HL-60 (cell line): ENCODE results near the gene RASA2.

Experiments
- DNase-seq, 2 experiments: peaks; one replicate each; pipeline ENCODE4 v3.0.0-alpha.2; 2010 to 2020; ENCODE audit warnings: low read depth in 1 of 2, low spot score in 1 of 2
- H3K27ac ChIP-seq: fragments of 250-450 bp; sonication (Bioruptor Pico); replicated peaks from 2 replicates; pipeline ENCODE4 v1.5.1; 2020; ENCODE audit warnings: mild to moderate bottlenecking, moderate library complexity
- H3K27me3 ChIP-seq: fragments of 250-450 bp; sonication (Bioruptor Pico); 2 replicates; pipeline ENCODE4 v1.5.1; 2021; ENCODE audit warnings: mild to moderate bottlenecking, moderate library complexity; ENCODE audit not compliant: insufficient read depth, poor library complexity, severe bottlenecking
- H3K4me3 ChIP-seq: replicated peaks from 2 replicates; pipeline ENCODE4 v1.5.1; 2011; ENCODE audit warnings: mild to moderate bottlenecking, control low read depth, low read length; ENCODE audit not compliant: insufficient read depth
- GABPA ChIP-seq: IDR thresholded peaks from 2 replicates; pipeline ENCODE4 v1.6.1; 2012; ENCODE audit warnings: low read depth
- POLR2AphosphoS5 ChIP-seq: IDR thresholded peaks from 2 replicates; pipeline ENCODE4 v1.6.1; 2012; ENCODE audit warnings: low read depth
- SPI1 ChIP-seq: IDR thresholded peaks from 2 replicates; pipeline ENCODE4 v1.6.1; 2012; ENCODE audit warnings: low read depth, mild to moderate bottlenecking, borderline replicate concordance
- TF ChIP-seq, protein P1 (sequence below): IDR thresholded peaks from 2 replicates; pipeline ENCODE4 v1.6.1; 2012; ENCODE audit warnings: low read depth; ENCODE audit not compliant: insufficient replicate concordance
- TF ChIP-seq, protein P2 (sequence below): IDR thresholded peaks from one replicate; pipeline ENCODE4 v1.5.1; 2011; ENCODE audit warnings: low read length, control low read depth, inconsistent platforms; ENCODE audit not compliant: insufficient read depth

RASA2 gene

DNA sequence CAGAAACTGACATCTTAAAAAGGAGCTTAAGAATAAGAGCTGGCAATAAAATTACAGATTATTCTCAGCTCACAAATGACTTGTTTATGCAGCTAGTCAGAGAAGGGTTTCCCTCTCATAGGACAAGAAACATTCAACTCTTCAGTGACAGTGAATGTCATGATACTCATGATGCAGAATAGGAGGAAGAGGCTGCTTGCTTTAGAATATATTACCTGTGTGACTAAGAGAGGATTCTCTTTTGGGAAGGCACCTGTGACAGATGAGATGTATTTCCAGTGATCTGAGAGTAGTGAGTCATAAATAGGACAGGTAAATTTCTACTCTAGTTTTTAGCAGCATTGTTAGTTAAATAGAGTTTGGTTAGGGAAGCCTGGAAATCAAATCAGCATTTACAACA, 39.9 kb downstream of the RASA2 start:
- no peak for DNase-seq
- TF ChIP-seq SPI1: no peak
- TF ChIP-seq, protein P1, sequence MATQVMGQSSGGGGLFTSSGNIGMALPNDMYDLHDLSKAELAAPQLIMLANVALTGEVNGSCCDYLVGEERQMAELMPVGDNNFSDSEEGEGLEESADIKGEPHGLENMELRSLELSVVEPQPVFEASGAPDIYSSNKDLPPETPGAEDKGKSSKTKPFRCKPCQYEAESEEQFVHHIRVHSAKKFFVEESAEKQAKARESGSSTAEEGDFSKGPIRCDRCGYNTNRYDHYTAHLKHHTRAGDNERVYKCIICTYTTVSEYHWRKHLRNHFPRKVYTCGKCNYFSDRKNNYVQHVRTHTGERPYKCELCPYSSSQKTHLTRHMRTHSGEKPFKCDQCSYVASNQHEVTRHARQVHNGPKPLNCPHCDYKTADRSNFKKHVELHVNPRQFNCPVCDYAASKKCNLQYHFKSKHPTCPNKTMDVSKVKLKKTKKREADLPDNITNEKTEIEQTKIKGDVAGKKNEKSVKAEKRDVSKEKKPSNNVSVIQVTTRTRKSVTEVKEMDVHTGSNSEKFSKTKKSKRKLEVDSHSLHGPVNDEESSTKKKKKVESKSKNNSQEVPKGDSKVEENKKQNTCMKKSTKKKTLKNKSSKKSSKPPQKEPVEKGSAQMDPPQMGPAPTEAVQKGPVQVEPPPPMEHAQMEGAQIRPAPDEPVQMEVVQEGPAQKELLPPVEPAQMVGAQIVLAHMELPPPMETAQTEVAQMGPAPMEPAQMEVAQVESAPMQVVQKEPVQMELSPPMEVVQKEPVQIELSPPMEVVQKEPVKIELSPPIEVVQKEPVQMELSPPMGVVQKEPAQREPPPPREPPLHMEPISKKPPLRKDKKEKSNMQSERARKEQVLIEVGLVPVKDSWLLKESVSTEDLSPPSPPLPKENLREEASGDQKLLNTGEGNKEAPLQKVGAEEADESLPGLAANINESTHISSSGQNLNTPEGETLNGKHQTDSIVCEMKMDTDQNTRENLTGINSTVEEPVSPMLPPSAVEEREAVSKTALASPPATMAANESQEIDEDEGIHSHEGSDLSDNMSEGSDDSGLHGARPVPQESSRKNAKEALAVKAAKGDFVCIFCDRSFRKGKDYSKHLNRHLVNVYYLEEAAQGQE: no peak
- TF ChIP-seq, protein P2, sequence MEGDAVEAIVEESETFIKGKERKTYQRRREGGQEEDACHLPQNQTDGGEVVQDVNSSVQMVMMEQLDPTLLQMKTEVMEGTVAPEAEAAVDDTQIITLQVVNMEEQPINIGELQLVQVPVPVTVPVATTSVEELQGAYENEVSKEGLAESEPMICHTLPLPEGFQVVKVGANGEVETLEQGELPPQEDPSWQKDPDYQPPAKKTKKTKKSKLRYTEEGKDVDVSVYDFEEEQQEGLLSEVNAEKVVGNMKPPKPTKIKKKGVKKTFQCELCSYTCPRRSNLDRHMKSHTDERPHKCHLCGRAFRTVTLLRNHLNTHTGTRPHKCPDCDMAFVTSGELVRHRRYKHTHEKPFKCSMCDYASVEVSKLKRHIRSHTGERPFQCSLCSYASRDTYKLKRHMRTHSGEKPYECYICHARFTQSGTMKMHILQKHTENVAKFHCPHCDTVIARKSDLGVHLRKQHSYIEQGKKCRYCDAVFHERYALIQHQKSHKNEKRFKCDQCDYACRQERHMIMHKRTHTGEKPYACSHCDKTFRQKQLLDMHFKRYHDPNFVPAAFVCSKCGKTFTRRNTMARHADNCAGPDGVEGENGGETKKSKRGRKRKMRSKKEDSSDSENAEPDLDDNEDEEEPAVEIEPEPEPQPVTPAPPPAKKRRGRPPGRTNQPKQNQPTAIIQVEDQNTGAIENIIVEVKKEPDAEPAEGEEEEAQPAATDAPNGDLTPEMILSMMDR: no peak
- TF ChIP-seq POLR2AphosphoS5: no peak
- TF ChIP-seq GABPA: no peak
- H3K27me3 ChIP-seq: no peaks in the 10 kb centered on the region
- no peak overlapping the region for H3K27ac ChIP-seq
- no peak overlapping the region for H3K4me3 ChIP-seq

DNA sequence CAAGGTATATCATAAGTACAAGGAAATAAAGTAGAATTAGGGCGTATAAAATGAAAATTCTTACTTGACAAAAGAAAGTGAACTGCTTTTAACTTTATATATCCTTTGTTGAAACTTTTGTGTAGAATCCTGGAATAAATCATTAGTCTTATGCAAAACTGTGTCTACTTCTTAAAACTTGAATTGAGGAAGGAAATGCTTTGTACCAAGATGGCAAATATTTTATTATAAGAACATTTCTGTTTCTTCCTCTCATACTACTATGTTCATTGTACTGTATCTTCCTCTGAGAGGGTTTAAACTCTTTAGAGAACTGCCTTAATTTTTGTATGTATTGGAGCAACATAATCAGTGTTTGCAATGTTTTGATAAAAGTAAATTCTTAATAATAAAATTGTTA, 42.0 kb downstream of the RASA2 start:
- DNase-seq: no peak
- no peak overlapping the region for H3K4me3 ChIP-seq
- TF ChIP-seq, protein P2: no peak
- TF ChIP-seq POLR2AphosphoS5 (no peak), SPI1 (no peak)
- TF ChIP-seq, protein P1: no peak
- H3K27me3 ChIP-seq: no peaks in the 10 kb centered on the region
- H3K27ac ChIP-seq: no peak overlapping the region

DNA sequence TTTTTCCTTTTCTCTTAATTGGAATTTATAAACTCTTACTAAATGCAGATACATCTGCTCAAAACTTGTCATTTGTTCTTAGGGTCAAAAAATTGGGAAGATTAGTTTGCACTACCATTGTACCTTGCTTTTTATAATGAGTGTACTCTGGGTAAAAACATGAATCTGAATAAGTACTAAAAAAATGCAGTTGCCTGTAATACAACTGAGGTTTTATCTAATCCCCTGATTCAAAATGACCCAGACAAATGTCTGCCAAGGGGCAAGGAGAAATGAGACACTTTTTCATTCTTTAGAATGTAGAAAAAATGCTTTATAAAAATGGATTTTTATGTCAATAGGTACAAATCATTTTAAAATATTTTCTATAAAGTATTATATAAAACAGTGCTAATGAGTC, 42.4 kb downstream of the RASA2 start:
- Histone ChIP-seq H3K27me3 (no peaks in the 10 kb centered on the region), H3K27ac (no peak overlapping the region), H3K4me3 (no peak overlapping the region)
- no peak for DNase-seq
- TF ChIP-seq, protein P1: no peak
- no peak for TF ChIP-seq GABPA
- TF ChIP-seq, protein P2: no peak
- TF ChIP-seq POLR2AphosphoS5: no peak
- TF ChIP-seq SPI1: no peak
